ENCODE measurements around the gene MEX3C. TPM values are rescaled to one million over a fixed set of nuclear protein-coding genes. Genes with fewer than 3 reads are reported as not detected.
A peak's percentile ranks its signal among the peaks of the same experiment; 100 is the strongest.

The MEX3C gene
- total and polyA plus RNA-seq, 2 experiments from 2014 or later, result 28.8 to 109 TPM

GRCh38 chr18:51234117-51235008 lies 36.9 kb upstream of the MEX3C start:
- no peaks in the 10 kb centered on the region for H3F3A ChIP-seq (replicated peaks; ENCODE audit: low read depth)
- DNase-seq (ENCODE audit: low spot score), result no peak
- H3K27ac Mint-ChIP-seq, result no peak overlapping the region
- peak overlapping the region; percentile 4; the same call in 1 of the 2 replicates for H2AFZ ChIP-seq
- no peaks in the 10 kb centered on the region for H3K36me3 ChIP-seq (ENCODE audit: insufficient read depth)
- H3K79me2 ChIP-seq (replicated peaks; ENCODE audit: insufficient read depth), result no peaks in the 10 kb centered on the region
- H3K9me2 ChIP-seq (ENCODE audit: insufficient read depth), result peaks cover 3% of the 10 kb centered on the region; the same call in 1 of the 2 replicates
- H3K4me1 ChIP-seq (ENCODE audit: insufficient read depth), result 0 out of 2 replicates have a peak, but pooled peaks cover 7% of the 10 kb centered on the region
- H4K20me1 ChIP-seq (replicated peaks; ENCODE audit: insufficient read depth), result no peaks in the 10 kb centered on the region
- no peaks in the 10 kb centered on the region; the same call in 2 of the 3 replicates for H3K36me3 Mint-ChIP-seq (ENCODE audit: low read depth)
- no peak overlapping the region for H3K4me3 ChIP-seq
- no peak for ATAC-seq
- H3K27me3 ChIP-seq (ENCODE audit: insufficient read depth), result no peaks in the 10 kb centered on the region
- no peak overlapping the region for H3K4me2 ChIP-seq
- H3K27ac ChIP-seq (ENCODE audit: low read depth), result no peak overlapping the region
- H3K4me3 Mint-ChIP-seq, result no peak overlapping the region
- peaks cover 5% of the 10 kb centered on the region for H3K27me3 Mint-ChIP-seq (ENCODE audit: insufficient read depth, low read depth, poor library complexity)
- H3K4me1 Mint-ChIP-seq, result peaks cover 16% of the 10 kb centered on the region
- H3K9me3 Mint-ChIP-seq, result no peaks in the 10 kb centered on the region
- TF ChIP-seq STAT1 (IDR thresholded peaks at IDR 0.05; ENCODE audit: unreplicated experiment) (no peak), ZNF331 (CRISPR knock-in tag; IDR thresholded peaks at IDR 0.05; ENCODE audit: low read depth) (no peak), NANOG (IDR thresholded peaks at IDR 0.05; ENCODE audit: borderline replicate concordance) (no peak), JUNB (IDR thresholded peaks at IDR 0.05; ENCODE audit: unreplicated experiment) (no peak), ZNF462 (CRISPR knock-in tag; IDR thresholded peaks at IDR 0.05) (no peak), CTCF (conservative IDR thresholded peaks at IDR 0.05; ENCODE audit: low read depth in 2 of 2) (no peak), CREB1 (CRISPR knock-in tag; IDR thresholded peaks at IDR 0.05; ENCODE audit: low read depth) (no peak), ETS1 (IDR thresholded peaks at IDR 0.05) (no peak), POLR2AphosphoS5 (IDR thresholded peaks at IDR 0.05; ENCODE audit: low read depth) (no peak), REST (IDR thresholded peaks at IDR 0.05; ENCODE audit: unreplicated experiment) (no peak)
